ENCODE data around the gene LIN52. TPM values are rescaled to one million over a fixed set of nuclear protein-coding genes. Genes with fewer than 3 reads are reported as not detected.

The LIN52 gene
- total and polyA plus RNA-seq, 2 of the 13 experiments (the other 11 are each of a cell fraction or from before 2014, with no cell fraction given), result 11.4 to 23.3 TPM

DNA sequence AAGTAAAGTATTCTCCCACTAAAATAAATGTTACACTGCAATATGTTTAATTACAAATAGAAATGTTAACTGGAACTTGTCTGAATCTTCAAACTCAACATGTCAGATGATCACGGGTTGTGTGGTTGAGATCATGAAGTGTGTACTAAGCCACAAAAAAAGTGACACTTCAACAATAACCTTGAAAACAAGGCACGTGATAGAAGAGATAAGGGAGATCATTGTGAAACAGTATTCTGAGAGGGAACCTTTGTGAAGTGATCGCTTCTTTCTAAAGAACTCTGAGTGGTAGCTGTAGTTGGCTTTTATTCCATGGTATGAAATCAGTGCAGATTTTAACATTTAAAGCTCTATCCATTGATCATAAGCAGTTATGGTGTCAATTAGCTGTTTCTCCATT, 60.0 kb downstream of the LIN52 start (continued):
- TF ChIP-seq, protein P1, sequence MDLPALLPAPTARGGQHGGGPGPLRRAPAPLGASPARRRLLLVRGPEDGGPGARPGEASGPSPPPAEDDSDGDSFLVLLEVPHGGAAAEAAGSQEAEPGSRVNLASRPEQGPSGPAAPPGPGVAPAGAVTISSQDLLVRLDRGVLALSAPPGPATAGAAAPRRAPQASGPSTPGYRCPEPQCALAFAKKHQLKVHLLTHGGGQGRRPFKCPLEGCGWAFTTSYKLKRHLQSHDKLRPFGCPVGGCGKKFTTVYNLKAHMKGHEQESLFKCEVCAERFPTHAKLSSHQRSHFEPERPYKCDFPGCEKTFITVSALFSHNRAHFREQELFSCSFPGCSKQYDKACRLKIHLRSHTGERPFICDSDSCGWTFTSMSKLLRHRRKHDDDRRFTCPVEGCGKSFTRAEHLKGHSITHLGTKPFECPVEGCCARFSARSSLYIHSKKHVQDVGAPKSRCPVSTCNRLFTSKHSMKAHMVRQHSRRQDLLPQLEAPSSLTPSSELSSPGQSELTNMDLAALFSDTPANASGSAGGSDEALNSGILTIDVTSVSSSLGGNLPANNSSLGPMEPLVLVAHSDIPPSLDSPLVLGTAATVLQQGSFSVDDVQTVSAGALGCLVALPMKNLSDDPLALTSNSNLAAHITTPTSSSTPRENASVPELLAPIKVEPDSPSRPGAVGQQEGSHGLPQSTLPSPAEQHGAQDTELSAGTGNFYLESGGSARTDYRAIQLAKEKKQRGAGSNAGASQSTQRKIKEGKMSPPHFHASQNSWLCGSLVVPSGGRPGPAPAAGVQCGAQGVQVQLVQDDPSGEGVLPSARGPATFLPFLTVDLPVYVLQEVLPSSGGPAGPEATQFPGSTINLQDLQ (CRISPR knock-in tag; IDR thresholded peaks at IDR 0.05), result no peak
- TF ChIP-seq ZNF547 (CRISPR knock-in tag; IDR thresholded peaks at IDR 0.05) (no peak), TOE1 (CRISPR knock-in tag; IDR thresholded peaks at IDR 0.05) (no peak), EED (CRISPR knock-in tag; IDR thresholded peaks at IDR 0.05) (no peak), ZFY (CRISPR knock-in tag; IDR thresholded peaks at IDR 0.05) (no peak), ZNF569 (CRISPR knock-in tag; IDR thresholded peaks at IDR 0.05; ENCODE audit: borderline replicate concordance) (no peak), ZNF12 (CRISPR knock-in tag; IDR thresholded peaks at IDR 0.05) (no peak), ZNF850 (CRISPR knock-in tag; conservative IDR thresholded peaks at IDR 0.05) (no peak), EP300 (IDR thresholded peaks at IDR 0.05; ENCODE audit: low read depth in 2 of 2, low read length in 2 of 2) (peak in 1 of 2 experiments; percentile 28; a peak in 1 of 4 replicates), EP300 (CRISPR knock-in tag; IDR thresholded peaks at IDR 0.05; ENCODE audit: borderline replicate concordance) (no peak), SAFB2 (CRISPR knock-in tag; IDR thresholded peaks at IDR 0.05; ENCODE audit: borderline replicate concordance, low read depth) (no peak), ZNF224 (CRISPR knock-in tag; IDR thresholded peaks at IDR 0.05) (no peak), BCL6 (CRISPR knock-in tag; IDR thresholded peaks at IDR 0.05) (peak; percentile 26; the same call in 1 of the 2 replicates), ZNF331 (CRISPR knock-in tag; IDR thresholded peaks at IDR 0.05) (0 out of 2 replicates have a peak, but pooled peaks have one; percentile 19), ZNF772 (CRISPR knock-in tag; IDR thresholded peaks at IDR 0.05) (no peak), SOX6 (IDR thresholded peaks at IDR 0.05) (no peak), SOX6 (CRISPR knock-in tag; IDR thresholded peaks at IDR 0.05) (peak; percentile 82), ZNF550 (CRISPR knock-in tag; IDR thresholded peaks at IDR 0.05; ENCODE audit: borderline replicate concordance) (no peak), ZNF230 (CRISPR knock-in tag; IDR thresholded peaks at IDR 0.05) (no peak), RBFOX2 (IDR thresholded peaks at IDR 0.05; ENCODE audit: low read depth, low read length) (no peak)
- TF ChIP-seq, protein P2, sequence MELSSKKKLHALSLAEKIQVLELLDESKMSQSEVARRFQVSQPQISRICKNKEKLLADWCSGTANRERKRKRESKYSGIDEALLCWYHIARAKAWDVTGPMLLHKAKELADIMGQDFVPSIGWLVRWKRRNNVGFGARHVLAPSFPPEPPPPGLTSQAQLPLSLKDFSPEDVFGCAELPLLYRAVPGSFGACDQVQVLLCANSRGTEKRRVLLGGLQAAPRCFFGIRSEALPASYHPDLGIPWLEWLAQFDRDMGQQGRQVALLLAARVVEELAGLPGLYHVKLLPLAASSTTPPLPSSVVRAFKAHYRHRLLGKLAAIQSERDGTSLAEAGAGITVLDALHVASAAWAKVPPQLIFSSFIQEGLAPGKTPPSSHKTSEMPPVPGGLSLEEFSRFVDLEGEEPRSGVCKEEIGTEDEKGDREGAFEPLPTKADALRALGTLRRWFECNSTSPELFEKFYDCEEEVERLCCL (CRISPR knock-in tag; IDR thresholded peaks at IDR 0.05; ENCODE audit: borderline replicate concordance), result no peak
- TF ChIP-seq, protein P3, sequence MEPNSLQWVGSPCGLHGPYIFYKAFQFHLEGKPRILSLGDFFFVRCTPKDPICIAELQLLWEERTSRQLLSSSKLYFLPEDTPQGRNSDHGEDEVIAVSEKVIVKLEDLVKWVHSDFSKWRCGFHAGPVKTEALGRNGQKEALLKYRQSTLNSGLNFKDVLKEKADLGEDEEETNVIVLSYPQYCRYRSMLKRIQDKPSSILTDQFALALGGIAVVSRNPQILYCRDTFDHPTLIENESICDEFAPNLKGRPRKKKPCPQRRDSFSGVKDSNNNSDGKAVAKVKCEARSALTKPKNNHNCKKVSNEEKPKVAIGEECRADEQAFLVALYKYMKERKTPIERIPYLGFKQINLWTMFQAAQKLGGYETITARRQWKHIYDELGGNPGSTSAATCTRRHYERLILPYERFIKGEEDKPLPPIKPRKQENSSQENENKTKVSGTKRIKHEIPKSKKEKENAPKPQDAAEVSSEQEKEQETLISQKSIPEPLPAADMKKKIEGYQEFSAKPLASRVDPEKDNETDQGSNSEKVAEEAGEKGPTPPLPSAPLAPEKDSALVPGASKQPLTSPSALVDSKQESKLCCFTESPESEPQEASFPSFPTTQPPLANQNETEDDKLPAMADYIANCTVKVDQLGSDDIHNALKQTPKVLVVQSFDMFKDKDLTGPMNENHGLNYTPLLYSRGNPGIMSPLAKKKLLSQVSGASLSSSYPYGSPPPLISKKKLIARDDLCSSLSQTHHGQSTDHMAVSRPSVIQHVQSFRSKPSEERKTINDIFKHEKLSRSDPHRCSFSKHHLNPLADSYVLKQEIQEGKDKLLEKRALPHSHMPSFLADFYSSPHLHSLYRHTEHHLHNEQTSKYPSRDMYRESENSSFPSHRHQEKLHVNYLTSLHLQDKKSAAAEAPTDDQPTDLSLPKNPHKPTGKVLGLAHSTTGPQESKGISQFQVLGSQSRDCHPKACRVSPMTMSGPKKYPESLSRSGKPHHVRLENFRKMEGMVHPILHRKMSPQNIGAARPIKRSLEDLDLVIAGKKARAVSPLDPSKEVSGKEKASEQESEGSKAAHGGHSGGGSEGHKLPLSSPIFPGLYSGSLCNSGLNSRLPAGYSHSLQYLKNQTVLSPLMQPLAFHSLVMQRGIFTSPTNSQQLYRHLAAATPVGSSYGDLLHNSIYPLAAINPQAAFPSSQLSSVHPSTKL (CRISPR knock-in tag; IDR thresholded peaks at IDR 0.05), result peak; percentile 48
- TF ChIP-seq, protein P4, sequence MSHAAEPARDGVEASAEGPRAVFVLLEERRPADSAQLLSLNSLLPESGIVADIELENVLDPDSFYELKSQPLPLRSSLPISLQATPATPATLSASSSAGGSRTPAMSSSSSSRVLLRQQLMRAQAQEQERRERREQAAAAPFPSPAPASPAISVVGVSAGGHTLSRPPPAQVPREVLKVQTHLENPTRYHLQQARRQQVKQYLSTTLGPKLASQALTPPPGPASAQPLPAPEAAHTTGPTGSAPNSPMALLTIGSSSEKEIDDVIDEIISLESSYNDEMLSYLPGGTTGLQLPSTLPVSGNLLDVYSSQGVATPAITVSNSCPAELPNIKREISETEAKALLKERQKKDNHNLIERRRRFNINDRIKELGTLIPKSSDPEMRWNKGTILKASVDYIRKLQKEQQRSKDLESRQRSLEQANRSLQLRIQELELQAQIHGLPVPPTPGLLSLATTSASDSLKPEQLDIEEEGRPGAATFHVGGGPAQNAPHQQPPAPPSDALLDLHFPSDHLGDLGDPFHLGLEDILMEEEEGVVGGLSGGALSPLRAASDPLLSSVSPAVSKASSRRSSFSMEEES (CRISPR knock-in tag; IDR thresholded peaks at IDR 0.05), result peak; percentile 85

All from HepG2 (cell line).